Liver (tissue), 9 donors: ENCODE data around the gene DBH. TPM values are rescaled to one million over a fixed set of nuclear protein-coding genes. Genes with fewer than 3 reads are reported as not detected.

Experiments used
- DNase-seq: peaks from one replicate; pipeline ENCODE4 v3.0.0-alpha.2; 2017; ENCODE audit warnings: low spot score
- H3K27ac ChIP-seq, 2 donors: one replicate each; pipeline ENCODE4 v1.7.0; 2013; ENCODE audit warnings: inconsistent platforms in 2 of 2, low read length in 2 of 2, control low read depth in 1 of 2, low read depth in 1 of 2, mild to moderate bottlenecking in 1 of 2
- H3K27me3 ChIP-seq, 4 donors: one replicate each; pipeline versions ENCODE4 v1.6.1 to v1.7.0; 2013; ENCODE audit warnings: low read length in 3 of 4, inconsistent platforms in 1 of 4, mild to moderate bottlenecking in 1 of 4, moderate library complexity in 1 of 4; ENCODE audit not compliant: control insufficient read depth in 4 of 4, insufficient read depth in 4 of 4
- H3K36me3 ChIP-seq, 4 donors: one replicate each; pipeline versions ENCODE4 v1.6.1 to v1.7.0; 2013; ENCODE audit warnings: low read length in 3 of 4, mild to moderate bottlenecking in 3 of 4, low read depth in 1 of 4, moderate library complexity in 1 of 4; ENCODE audit not compliant: control insufficient read depth in 4 of 4, insufficient read depth in 3 of 4
- H3K4me1 ChIP-seq, 4 donors: one replicate each; pipeline versions ENCODE4 v1.6.1 to v1.7.0; 2013; ENCODE audit warnings: low read length in 3 of 4, mild to moderate bottlenecking in 3 of 4, moderate library complexity in 1 of 4; ENCODE audit not compliant: control insufficient read depth in 4 of 4, insufficient read depth in 4 of 4
- H3K4me3 ChIP-seq, 3 donors: one replicate each; pipeline versions ENCODE4 v1.6.1 to v1.7.0; 2013; ENCODE audit warnings: low read length in 3 of 3, control low read depth in 1 of 3, low read depth in 1 of 3, mild to moderate bottlenecking in 1 of 3
- H3K9ac ChIP-seq, 2 donors: one replicate each; pipeline ENCODE4 v1.7.0; 2013; ENCODE audit warnings: low read length in 2 of 2, mild to moderate bottlenecking in 2 of 2, moderate library complexity in 2 of 2, control low read depth in 1 of 2, low read depth in 1 of 2
- H3K9me3 ChIP-seq, 4 donors: one replicate each; pipeline versions ENCODE4 v1.6.1 to v1.7.0; 2013; ENCODE audit warnings: low read length in 3 of 4; ENCODE audit not compliant: control insufficient read depth in 4 of 4
- ATF3 ChIP-seq: IDR thresholded peaks from 2 replicates; pipeline ENCODE4 v1.6.1; 2016; ENCODE audit warnings: antibody characterized with exemption
- EGR1 ChIP-seq, 2 donors: IDR thresholded peaks; 2 replicates each; pipeline ENCODE4 v1.6.1; 2016 to 2018; ENCODE audit warnings: antibody characterized with exemption in 2 of 2, low read depth in 2 of 2
- FOXA1 ChIP-seq: IDR thresholded peaks from 2 replicates; pipeline ENCODE4 v1.6.1; 2016; ENCODE audit warnings: antibody characterized with exemption
- FOXA2 ChIP-seq: IDR thresholded peaks from 2 replicates; pipeline ENCODE4 v1.6.1; 2016; ENCODE audit warnings: antibody characterized with exemption
- GABPA ChIP-seq, 2 donors: IDR thresholded peaks in 1 of 2; conservative IDR thresholded peaks in 1 of 2; 2 replicates each; pipeline ENCODE4 v1.6.1; 2016; ENCODE audit warnings: antibody characterized with exemption in 2 of 2, mild to moderate bottlenecking in 1 of 2, moderate library complexity in 1 of 2
- HNF4A ChIP-seq, 2 donors: conservative IDR thresholded peaks; 2 replicates each; pipeline ENCODE4 v1.6.1; 2016; ENCODE audit warnings: antibody characterized with exemption in 2 of 2, mild to moderate bottlenecking in 2 of 2
- HNF4G ChIP-seq: IDR thresholded peaks from 2 replicates; pipeline ENCODE4 v1.6.1; 2016; ENCODE audit warnings: antibody characterized with exemption
- JUND ChIP-seq, 2 donors: IDR thresholded peaks; 2 replicates each; pipeline ENCODE4 v1.6.1; 2016; ENCODE audit warnings: antibody characterized with exemption in 2 of 2
- NR2F2 ChIP-seq: IDR thresholded peaks from 2 replicates; pipeline ENCODE4 v1.6.1; 2016; ENCODE audit warnings: antibody characterized with exemption
- RAD21 ChIP-seq, 2 donors: IDR thresholded peaks; 2 replicates each; pipeline ENCODE4 v1.6.1; 2016; ENCODE audit warnings: antibody characterized with exemption in 2 of 2, mild to moderate bottlenecking in 2 of 2
- RXRA ChIP-seq, 2 donors: IDR thresholded peaks; 2 replicates each; pipeline ENCODE4 v1.6.1; 2017 to 2018; ENCODE audit warnings: antibody characterized with exemption in 2 of 2, mild to moderate bottlenecking in 1 of 2
- SP1 ChIP-seq: IDR thresholded peaks from 2 replicates; pipeline ENCODE4 v1.6.1; 2018; ENCODE audit warnings: antibody characterized with exemption, mild to moderate bottlenecking
- TAF1 ChIP-seq: conservative IDR thresholded peaks from 2 replicates; pipeline ENCODE4 v1.6.1; 2016; ENCODE audit warnings: antibody characterized with exemption, mild to moderate bottlenecking
- YY1 ChIP-seq: IDR thresholded peaks from 2 replicates; pipeline ENCODE4 v1.6.1; 2016; ENCODE audit warnings: antibody characterized with exemption, mild to moderate bottlenecking
- ZBTB33 ChIP-seq: IDR thresholded peaks from 2 replicates; pipeline ENCODE4 v1.6.1; 2016; ENCODE audit warnings: antibody characterized with exemption
- WGBS: extraction: QIAGEN DNeasy Blood & Tissue Kit; methylation state at CpG from one replicate; pipeline ENCODE4 v1.1.7; 2013; 5-methylcytosine and 5-hydroxymethylcytosine counted together
- polyA plus RNA-seq, 2 donors: library from polyadenylated mRNA; stranded (reverse) in 1 of 2; unstranded in 1 of 2; fragments of 200-250 nt in 1 of 2; fragments of >200 nt in 1 of 2; fragmentation: Nextera tagmentation in 1 of 2; extraction: Ambion mirVana in 1 of 2; gene quantifications; one replicate each; pipeline versions ENCODE4 v1.2.1 to v1.2.3, GENCODE V29; 2013 to 2015
- total RNA-seq, 2 donors: library from RNA; depleted of rRNA; stranded (reverse); fragments of >200 nt; gene quantifications; one replicate each; pipeline ENCODE4 v1.2.3, GENCODE V29; 2014
- TF ChIP-seq, protein P1 (sequence below): IDR thresholded peaks from 2 replicates; pipeline ENCODE4 v1.6.1; 2016; ENCODE audit warnings: antibody characterized with exemption, mild to moderate bottlenecking
- TF ChIP-seq, protein P2 (sequence below): IDR thresholded peaks from 2 replicates; pipeline ENCODE4 v1.6.1; 2016; ENCODE audit warnings: antibody characterized with exemption
- TF ChIP-seq, protein P3 (sequence below): fragments of 150-350 bp; IDR thresholded peaks from 2 replicates; pipeline ENCODE4 v1.5.1; 2017; ENCODE audit warnings: improper control_type of control experiment, low read depth, low read length; ENCODE audit not compliant: missing input control
- donor health status: healthy.
- donor health status: healthy.
- donor health status: healthy.
- donor health status: healthy.
- donor health status: healthy.

The DBH gene
- total and polyA plus RNA-seq, 4 donors, result 0.37 to 21.2 (median 2.5) TPM

DNA sequence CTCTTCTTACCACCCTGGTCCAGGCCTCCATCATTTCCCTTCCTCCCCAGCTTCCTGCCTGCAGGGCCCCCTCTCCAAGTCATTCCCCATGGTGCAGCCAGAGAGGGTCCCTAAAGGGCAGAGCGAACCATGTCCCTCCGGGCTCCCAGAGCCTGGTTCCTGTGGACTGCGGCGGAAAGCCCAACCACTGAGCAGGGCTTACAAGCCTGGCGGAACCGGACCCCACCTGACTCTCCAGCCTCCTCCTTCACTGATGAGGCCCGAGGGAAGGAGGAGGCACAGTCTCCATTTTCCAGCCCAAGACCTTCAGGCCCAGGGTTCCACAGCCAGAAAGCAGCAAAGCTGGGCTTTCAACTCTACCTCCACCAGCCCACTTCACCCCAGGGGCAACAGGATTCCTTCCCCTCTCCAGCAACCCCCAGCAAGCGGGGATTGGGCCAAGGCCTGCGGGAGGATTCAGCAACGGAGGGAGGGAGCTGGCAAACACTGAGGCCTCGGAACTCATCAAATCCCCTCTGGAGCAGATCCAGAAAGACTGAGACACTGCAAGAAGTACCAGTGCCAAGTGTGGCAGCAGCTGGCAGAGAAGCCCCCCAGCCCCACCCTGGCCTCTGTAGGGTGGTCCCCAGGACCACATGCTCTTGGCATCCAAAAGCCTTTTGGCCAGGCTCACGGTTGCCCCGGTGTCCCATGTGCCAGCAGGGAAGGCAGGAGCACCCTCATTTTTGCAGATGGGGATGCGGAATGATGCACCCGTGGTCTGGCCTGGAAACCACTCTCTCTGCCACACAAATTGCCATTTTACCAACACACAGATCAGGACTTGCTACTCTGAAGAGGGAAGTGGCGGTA, 30.1 kb upstream of the DBH start:
- H3K9me3 ChIP-seq, result no peaks in the 10 kb centered on the region
- no peak for TF ChIP-seq GABPA (IDR thresholded peaks at IDR 0.05 in 1 of 2, conservative IDR thresholded peaks at IDR 0.05 in 1 of 2)
- TF ChIP-seq FOXA2, result no peak
- no peak for TF ChIP-seq JUND (IDR thresholded peaks at IDR 0.05)
- no peak for TF ChIP-seq ZBTB33
- no peak for TF ChIP-seq NR2F2
- TF ChIP-seq, protein P1, sequence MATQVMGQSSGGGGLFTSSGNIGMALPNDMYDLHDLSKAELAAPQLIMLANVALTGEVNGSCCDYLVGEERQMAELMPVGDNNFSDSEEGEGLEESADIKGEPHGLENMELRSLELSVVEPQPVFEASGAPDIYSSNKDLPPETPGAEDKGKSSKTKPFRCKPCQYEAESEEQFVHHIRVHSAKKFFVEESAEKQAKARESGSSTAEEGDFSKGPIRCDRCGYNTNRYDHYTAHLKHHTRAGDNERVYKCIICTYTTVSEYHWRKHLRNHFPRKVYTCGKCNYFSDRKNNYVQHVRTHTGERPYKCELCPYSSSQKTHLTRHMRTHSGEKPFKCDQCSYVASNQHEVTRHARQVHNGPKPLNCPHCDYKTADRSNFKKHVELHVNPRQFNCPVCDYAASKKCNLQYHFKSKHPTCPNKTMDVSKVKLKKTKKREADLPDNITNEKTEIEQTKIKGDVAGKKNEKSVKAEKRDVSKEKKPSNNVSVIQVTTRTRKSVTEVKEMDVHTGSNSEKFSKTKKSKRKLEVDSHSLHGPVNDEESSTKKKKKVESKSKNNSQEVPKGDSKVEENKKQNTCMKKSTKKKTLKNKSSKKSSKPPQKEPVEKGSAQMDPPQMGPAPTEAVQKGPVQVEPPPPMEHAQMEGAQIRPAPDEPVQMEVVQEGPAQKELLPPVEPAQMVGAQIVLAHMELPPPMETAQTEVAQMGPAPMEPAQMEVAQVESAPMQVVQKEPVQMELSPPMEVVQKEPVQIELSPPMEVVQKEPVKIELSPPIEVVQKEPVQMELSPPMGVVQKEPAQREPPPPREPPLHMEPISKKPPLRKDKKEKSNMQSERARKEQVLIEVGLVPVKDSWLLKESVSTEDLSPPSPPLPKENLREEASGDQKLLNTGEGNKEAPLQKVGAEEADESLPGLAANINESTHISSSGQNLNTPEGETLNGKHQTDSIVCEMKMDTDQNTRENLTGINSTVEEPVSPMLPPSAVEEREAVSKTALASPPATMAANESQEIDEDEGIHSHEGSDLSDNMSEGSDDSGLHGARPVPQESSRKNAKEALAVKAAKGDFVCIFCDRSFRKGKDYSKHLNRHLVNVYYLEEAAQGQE, result no peak
- TF ChIP-seq YY1, result no peak
- no peak for TF ChIP-seq TAF1
- no peak for TF ChIP-seq RXRA (IDR thresholded peaks at IDR 0.05)
- TF ChIP-seq FOXA1, result no peak
- TF ChIP-seq RAD21 (IDR thresholded peaks at IDR 0.05), result no peak
- no peak for TF ChIP-seq SP1
- TF ChIP-seq HNF4G, result no peak
- TF ChIP-seq ATF3, result no peak
- no peak for TF ChIP-seq EGR1 (IDR thresholded peaks at IDR 0.05; ENCODE audit: low read depth in 2 of 2)
- TF ChIP-seq HNF4A (conservative IDR thresholded peaks at IDR 0.05), result no peak
- TF ChIP-seq, protein P2, sequence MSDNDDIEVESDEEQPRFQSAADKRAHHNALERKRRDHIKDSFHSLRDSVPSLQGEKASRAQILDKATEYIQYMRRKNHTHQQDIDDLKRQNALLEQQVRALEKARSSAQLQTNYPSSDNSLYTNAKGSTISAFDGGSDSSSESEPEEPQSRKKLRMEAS, result no peak
- TF ChIP-seq, protein P3, sequence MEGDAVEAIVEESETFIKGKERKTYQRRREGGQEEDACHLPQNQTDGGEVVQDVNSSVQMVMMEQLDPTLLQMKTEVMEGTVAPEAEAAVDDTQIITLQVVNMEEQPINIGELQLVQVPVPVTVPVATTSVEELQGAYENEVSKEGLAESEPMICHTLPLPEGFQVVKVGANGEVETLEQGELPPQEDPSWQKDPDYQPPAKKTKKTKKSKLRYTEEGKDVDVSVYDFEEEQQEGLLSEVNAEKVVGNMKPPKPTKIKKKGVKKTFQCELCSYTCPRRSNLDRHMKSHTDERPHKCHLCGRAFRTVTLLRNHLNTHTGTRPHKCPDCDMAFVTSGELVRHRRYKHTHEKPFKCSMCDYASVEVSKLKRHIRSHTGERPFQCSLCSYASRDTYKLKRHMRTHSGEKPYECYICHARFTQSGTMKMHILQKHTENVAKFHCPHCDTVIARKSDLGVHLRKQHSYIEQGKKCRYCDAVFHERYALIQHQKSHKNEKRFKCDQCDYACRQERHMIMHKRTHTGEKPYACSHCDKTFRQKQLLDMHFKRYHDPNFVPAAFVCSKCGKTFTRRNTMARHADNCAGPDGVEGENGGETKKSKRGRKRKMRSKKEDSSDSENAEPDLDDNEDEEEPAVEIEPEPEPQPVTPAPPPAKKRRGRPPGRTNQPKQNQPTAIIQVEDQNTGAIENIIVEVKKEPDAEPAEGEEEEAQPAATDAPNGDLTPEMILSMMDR, result no peak
- H3K36me3 ChIP-seq, result no peaks in the 10 kb centered on the region
- WGBS, result 77% methylated on average over 16 of the region's 16 CpGs
- H3K4me1 ChIP-seq, result peaks cover 0 to 2% (median 0%) of the 10 kb centered on the region in 4 donors
- H3K4me3 ChIP-seq, result no peak overlapping the region
- H3K9ac ChIP-seq, result no peak overlapping the region
- peaks cover 0 to 2% (median 0%) of the 10 kb centered on the region in 4 donors for H3K27me3 ChIP-seq
- H3K27ac ChIP-seq, result no peak overlapping the region
- no peak for DNase-seq
